Islet of Langerhans (tissue), 1 donor: ENCODE results near the gene KCNMB2.
A peak's percentile ranks its signal among the peaks of the same experiment; 100 is the strongest.

Experiments
- FAIRE-seq: peaks from one replicate; lab custom pipeline; 2011; peaks lifted over from hg19 to GRCh38; lab: Jason Lieb, UNC

KCNMB2 gene

DNA sequence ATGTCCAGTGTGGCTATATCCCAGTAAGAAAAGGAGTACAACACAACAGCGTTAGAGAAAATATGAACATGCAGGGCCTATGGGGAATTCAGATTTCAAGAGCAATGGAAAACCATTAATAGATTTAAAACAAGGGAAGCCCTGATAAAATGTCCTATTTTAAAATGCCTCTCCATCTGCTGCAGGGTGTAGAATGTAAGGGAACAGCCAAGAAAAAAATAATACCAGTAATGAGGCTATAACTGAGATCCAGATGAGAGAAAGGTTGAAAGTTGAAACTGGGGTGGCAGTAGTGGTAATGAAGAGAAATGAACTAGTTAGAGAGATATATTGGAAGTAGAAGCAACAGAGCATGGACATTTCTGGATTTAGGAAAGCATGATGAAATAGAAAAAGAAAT lies 226.1 kb downstream of the KCNMB2 start:
- no peak for FAIRE-seq

DNA sequence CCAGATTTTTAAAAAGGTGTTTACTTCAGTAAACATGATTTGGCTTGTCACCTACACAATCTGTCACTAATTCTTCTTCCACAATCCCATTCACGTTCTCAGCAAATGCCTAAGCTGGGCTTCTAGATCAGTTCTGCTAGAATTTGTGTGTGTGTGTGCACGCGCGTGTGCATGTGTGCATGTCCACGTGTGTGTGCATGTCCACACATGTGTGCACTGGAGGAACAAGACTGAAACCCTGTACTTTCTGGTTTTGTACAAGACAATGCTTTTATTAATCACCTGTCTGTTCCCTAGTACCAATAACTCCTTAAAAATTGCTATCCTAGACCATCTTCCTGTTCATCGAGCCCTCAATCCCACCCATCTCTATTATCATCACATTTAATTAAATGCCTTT lies 229.2 kb downstream of the KCNMB2 start:
- FAIRE-seq = no peak

DNA sequence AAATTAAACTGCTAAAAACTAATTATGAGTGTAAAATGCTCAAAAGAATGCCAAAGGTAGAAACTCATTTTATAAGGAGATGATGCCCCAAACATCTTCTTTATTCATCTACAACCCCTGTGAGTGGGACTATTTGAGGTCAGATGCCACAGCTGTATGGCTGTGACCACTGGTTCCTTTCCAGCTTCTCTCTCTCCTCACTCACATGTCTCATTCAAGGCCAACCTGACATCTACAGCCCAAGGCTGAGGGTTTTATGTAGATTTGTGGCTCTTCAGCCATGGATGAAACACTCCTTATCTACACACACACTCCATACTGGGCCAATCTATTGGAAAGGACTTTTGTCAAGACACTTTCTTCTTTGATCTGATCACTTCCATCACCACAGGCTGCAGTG lies 231.3 kb downstream of the KCNMB2 start:
- no peak for FAIRE-seq

DNA sequence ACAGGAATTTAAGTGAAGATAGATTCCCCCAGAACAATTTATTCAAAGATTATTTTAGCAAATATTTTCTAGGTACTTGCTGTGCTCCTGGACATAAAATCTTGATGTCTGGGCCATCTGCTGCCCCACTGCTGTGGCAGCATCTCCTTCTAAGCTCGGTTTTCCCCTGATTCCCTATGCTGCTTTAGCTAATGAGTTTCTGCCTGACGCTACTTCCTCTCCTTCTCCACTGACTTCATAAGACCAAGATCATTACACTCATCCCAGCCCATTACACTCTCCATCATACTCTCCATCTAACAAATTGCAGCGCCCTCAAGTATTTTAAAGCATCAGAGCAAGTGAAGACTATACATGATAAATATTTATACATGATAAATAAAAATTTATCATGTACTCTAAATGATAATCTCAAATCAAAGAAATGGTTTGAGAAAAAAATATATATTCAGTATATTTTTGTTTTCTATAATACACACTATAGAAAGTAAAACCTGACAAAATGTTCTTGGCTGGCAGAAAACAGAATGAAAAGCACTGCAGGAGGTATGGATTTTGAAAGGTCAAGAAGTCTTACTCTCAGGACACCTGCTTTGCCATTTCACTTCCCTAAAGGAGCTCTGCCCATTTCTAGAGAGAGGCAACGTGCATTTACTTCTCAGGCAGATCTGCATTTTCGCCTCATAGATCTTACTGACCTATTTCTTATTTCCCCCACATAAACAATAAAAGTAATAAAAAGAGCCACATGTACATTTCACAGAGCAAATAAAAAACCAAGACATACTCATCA lies 232.0 kb downstream of the KCNMB2 start:
- FAIRE-seq = no peak

DNA sequence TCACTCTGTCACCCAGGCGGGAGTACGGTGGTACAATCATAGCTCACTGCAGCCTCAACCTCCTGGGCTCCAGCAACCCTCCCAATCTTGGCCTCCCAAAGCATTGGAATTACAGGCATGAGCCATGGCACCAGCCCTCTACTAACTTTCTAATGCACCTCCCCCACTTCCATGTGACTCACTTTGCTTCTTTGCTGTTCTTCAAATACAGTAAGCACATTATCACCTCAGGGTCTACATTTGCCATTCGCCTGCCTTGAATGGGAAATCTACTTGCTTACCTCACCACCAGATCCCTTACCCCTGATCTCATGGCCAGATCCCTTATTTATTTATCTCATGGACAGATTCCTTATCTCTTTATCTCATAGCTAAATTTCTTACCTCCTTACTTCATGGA lies 235.3 kb downstream of the KCNMB2 start:
- FAIRE-seq = no peak

DNA sequence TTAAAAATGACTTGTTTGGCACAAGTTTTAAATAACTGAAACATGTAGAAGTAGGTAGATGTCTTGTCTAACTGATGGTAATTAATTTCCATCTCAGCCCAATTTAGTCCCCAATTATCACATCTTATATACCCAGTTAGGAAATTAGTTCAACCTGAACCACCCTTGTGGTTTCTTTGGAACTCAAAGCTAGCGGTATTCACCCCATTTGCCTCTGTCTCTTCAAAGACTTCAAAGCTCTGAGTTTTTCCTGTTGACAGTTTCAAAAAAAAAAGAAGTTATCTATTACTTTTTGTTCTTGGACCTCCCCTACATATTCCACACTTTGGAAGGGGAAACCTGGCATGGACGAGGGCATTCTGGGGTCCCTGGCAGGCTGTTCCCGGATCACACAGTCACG lies 236.5 kb downstream of the KCNMB2 start:
- FAIRE-seq = no peak

DNA sequence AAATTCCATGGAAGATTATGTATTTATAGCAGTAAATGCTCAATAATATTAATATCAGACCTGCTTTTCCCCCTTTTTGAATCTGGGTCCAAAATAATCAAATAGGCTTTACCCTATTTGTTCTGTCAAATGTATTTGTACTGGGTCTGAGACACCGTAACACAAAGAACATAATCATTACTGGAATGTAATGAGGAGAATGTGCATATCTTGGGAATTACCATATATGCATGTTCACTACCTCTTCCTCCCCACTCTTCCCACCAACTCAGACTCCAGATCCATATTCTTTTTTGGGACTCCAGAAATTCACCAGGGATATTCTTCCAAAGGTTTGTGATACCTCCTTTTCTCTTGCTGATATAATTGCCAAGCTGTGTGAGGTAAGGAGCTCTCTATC lies 237.1 kb downstream of the KCNMB2 start:
- FAIRE-seq = no peak

DNA sequence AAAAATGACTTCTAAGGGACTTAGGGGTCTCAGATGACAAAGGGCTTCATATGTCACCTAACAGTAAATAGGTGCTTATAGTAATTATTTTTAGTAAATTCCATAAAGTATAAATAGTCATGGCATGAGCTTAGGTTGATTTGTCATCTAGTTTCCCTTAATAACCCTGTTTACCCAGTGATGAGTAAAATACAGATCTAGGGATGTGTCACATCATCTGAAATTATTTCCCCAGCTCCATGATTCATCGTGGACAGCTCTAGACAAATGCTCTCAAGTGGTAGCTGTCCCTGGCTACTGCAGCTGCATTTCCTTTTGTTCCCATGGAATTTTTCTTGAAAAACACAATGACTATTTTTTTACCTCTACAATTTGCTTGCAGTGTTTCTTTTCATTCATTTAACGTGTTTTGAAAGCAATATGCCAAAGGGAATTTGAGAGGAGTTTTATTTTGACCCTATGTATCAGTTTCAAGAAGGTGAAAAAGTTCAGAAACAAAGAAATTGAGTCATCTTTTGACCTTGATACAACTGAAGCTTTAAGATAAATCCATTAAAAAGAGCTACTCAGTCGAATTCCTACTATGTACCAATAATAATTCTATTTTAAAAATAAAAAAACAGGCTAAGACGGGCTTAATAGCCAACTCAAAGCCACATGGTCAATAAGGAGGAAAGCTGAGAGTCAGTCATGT lies 241.6 kb downstream of the KCNMB2 start:
- FAIRE-seq = peak; percentile 85

DNA sequence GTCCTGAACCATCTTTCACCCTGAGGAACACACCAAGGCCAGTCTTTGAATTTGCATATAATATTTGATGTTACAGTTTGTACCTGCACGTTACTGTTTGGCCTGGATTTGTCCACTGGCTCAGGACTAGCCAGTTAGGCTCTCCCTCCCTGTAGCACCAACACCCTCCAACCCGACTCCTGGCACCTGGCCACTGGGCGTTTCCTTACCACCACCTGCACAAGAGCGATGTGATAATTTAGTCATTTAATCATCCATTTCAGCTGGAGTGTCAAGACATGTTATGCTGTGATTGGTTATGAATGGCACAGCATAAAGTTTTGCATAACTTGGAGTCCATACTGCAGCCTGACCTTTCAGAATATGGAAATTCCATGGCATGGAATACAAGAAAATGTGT lies 242.4 kb downstream of the KCNMB2 start:
- FAIRE-seq = no peak

DNA sequence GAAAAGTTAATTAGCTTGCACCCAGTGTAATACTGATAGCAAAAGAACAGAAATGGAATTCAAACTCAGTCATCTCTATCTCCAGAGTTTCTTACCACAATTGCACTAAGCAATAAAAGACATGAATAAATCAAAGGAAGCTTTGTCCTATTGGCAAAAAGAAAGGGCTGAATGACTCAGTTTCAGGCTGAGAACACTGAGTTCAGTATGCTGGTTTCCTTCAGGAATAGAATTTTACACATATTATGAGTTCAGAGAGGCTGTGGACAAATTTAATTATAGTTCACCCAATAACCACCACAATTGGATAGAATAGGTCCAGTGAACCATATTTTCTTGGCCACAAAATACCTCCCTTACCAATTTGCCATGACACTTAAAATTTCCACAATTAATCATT lies 249.7 kb downstream of the KCNMB2 start:
- FAIRE-seq = no peak

DNA sequence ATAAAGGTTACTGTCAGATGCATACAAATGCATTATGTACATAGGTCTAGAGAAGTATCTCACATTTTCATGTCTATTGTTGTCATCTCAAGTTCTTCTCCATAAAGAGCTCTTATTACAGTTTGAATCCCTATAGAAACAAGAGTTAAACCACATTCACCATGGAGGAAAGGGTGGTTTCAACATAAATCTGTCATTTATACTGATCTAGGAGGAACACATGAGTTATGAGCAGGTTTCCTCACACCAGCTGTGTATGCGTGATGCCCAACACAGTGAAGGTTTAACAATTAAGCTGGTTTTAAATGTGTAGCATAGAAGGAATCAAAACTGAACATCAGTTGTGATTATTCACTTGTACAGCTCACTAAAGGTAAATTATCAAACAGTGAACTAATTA lies 251.7 kb downstream of the KCNMB2 start:
- FAIRE-seq = no peak

DNA sequence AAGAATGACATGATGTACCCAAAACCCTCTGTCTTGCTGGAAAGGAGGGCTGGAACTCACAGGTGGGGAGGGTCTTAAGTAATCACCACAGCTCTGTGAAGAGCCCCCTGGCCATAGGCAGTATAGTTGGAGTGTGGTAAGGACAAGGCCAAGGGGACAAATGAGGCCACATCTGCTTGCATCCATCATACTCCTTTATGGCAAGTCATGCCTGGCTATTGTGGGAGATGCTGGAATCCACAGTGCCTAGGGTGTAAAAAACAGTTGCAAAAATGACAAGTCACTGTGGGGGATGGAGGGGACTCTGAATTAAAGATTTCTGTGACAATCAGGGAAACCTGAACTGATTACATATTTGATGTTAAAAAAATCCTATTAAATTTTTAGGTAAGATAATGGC lies 258.5 kb downstream of the KCNMB2 start:
- FAIRE-seq = no peak

DNA sequence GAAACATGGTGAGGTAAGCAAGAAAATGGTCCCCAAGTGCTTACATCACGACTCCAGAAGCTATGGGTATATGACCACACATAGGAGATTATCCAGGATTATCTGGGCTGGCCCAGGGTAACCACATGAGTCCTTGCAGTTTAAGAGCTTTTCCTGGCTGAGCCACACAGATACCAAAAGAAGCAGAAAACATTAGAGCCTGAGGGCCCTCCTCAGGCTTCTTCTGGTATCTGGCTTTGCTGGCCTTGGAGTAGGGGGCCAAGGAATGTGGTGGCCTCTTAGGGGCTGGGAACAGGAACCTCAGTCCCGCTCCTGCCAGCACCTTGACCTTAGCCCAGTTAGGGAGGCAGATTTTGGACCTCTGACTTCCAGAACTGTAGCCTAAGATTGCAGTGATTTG lies 259.1 kb downstream of the KCNMB2 start:
- FAIRE-seq = no peak

DNA sequence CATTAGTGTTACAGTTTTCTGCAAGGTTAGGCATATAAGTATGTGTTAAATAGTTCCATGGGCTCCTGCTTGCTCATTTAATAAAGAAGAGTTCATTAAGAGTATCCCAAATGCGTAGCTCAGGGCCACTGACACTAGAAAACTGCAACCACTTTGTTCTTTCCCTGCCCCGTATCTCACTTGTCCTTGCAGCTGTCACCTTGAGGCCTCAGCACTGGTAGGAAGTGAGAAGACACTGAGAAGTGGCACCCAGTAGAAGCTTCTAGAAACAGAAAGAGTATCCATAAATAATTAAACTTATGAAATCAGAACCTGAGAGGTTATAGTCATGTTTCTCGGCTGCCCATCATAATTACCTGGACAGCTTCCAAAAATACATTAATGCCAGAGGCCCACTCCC lies 266.0 kb downstream of the KCNMB2 start:
- FAIRE-seq = no peak

DNA sequence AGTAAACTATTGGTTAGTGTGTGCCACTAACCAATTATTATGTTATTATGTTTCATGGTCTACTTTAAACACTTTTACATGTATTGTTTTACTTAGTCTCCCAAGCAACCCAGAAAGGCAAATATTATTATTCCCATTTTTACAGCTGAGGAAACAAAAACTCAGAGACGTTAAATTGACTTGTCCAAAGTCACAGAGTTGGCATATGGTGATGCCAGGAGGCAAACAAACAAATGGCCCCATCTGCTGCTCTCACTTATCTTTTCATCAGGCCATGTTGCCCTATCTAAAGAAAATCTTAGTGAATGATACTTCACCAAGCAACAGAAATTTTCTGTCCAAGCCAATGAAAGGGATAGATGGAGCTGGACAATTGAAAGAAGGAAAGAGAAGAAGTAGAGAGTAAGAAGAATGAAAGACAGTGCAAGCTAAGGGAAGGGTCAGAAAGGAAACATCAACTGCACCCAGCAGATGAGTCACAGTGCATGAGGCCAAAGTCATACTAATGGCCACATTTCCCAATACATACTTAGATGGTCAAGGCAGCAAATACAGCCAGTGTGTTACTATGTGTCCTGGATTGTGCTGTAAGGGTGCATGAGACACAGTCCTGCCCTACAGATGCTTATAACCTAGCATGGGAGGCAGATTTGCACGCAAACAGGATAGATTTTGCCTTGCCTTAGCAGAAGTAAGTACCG lies 266.9 kb downstream of the KCNMB2 start:
- FAIRE-seq = peak; percentile 98

DNA sequence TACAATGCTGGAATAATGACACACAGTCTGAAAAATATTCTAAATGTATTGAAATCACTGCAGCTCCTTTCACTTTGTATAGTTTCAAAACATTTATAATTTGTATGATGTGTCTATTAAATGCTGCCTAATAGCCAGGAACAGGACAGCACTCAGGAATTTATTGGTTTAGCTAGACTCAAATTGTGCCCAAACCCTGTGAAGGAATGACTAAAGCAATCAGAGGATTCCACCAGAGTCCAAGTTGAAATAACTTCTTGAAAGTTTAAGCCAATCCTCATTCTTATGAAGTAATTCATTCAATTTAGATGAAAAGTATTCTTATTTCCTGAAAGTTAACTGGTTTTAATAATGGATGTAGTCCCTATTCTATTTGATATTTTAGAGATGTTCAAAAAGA lies 268.4 kb downstream of the KCNMB2 start:
- no peak for FAIRE-seq

DNA sequence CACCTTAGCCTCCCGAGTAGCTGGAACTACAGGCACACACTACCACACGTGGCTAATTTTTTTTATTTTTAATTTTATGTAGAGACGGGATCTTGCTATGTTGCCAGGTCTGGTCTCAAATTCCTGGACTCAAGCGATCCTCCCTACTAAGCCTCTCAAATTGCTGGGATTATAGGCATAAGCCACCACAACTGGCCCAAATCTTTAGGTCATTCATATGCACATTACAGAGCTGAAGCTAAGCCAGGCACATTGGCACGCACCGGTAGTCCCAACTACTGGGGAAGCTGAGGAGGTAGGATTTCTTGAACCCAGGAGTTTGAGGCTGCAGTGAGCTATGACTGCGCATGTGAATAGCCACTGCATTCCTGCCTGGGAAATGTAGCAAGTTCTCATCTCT lies 269.5 kb downstream of the KCNMB2 start:
- no peak for FAIRE-seq

DNA sequence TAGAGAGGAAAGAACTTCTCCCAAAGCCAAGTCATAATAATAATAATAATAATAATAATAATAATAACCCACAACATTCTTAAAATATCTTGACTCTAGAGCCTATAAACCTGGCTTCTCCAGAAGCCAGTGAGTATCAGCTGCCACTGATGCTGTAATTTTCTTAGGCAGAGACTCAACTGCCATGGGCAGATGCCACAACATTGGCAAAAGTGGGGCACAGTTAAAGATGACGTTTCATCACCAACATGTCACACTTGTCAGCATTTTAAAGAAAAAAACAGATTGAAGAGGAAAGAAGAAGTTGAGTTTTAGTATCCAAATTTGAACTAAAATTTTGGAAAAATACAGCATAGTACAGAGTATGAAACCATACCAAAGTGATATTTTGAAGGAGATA lies 270.4 kb downstream of the KCNMB2 start:
- FAIRE-seq = no peak

DNA sequence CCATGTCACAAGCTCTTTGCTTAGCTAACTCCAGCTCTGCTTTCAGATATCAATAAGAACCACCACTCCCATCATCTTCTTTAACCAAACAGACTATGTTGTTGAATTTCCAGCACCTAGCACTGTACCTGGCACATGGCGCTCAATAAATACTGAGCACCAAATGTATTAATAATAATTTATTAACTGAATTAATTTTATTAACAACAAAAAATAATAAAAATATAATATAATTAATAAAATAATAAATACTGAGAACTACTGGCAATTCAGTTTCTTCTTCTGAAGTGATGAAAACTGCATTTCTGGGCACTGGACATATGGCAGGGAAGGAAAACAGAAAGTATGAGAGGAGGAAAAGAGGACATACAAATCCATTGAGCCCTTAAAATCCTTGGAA lies 271.5 kb downstream of the KCNMB2 start:
- no peak for FAIRE-seq

DNA sequence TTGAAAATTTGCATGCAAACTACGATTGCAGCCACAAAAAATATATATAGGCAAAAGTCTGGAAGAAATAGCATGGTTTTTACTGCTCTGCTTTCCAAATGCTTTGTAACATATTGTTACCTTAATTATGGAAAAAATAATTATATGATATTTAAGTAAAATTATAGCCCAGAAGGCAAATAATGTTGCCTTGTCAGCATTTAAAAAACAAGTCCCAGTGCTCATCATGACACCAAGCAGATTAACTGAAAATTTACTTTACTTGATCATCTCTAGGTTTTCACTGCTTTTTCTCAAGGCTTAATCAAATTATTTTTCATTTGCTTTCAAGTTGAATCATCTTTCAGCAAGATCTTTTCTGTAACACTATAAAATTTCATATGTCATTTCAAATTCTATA lies 272.5 kb downstream of the KCNMB2 start:
- no peak for FAIRE-seq

DNA sequence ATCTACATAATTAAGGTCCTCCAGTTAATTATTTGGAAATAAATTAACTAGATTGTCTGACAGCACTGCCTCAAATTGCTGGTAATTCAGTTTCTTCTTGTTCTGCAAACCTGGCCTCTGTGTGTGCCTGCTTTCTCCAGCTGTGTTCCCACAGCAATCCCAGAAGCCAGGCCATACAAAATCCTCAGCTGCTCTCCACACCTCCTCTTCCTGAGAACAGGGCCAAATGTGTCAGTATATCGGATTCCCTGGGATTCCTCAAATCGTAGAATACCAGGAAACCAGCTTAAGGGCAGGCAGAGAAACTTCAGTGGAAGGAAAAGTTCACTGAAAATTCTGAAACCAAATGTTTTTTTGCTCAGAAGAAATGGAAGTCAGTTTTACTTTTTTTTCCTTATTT lies 273.9 kb downstream of the KCNMB2 start:
- FAIRE-seq = no peak

DNA sequence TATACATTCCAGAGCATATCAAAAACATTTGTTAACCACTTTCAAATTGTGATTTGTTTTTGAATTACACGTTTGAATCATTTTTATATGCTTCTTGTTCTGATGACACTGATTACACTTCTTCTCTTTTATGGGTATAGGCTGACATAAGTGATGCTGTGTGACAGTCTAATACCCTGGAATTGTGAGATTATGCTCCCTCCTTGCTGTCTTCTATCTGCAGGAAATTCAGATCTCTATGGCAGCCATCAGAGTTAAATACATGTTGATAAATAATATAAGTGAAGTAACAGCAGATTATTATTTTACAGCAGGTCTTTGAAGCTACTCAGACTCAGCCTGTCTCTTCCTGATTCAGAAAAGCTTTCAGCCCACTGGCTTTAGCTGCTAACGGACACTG lies 286.5 kb downstream of the KCNMB2 start:
- no peak for FAIRE-seq

DNA sequence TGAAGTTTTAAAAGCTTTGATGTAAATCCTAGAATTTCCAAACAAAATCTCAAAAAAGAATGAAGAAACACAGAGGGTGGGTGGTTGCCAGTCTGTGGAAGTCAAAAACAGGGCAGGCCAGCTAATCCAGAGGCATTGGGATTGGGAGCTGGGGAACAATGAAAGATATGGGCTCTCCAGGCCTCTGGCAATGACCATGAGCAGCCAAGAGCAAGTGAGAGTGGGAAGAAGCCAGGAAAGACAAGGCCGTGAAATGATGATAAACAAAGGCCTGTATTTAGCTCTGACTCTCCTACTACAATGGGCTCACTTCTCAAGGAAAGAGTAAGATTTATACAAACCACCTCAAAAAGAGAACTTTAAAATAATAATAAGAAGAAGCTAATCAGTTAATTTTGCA lies 286.9 kb downstream of the KCNMB2 start:
- no peak for FAIRE-seq
